ENCODE results near the gene PCGF3.
A peak's percentile ranks its signal among the peaks of the same experiment; 100 is the strongest.
"Not testable (repeated sequence)": the region's sequence is repeated elsewhere in the genome, so short reads cannot be mapped to it uniquely, and the experiment has no call there.

PCGF3 gene

GRCh38 chr4:752196-752861 is 46.7 kb downstream of the PCGF3 start:
- Histone ChIP-seq H3K36me3 (ENCODE audit: control insufficient read depth, insufficient read depth, low read length) (peaks cover 10% of the 10 kb centered on the region), H3K4ac (ENCODE audit: low read depth, low read length) (no peak overlapping the region), H2BK15ac (replicated peaks; ENCODE audit: low read depth) (no peak overlapping the region), H3K27ac (ENCODE audit: low read depth, low read length) (peak overlapping the region; percentile 7), H3K56ac (ENCODE audit: low read length) (no peak overlapping the region), H3K4me1 (ENCODE audit: control insufficient read depth, low read depth, low read length) (no peaks in the 10 kb centered on the region), H3K18ac (ENCODE audit: low read length) (no peak overlapping the region), H3K4me2 (ENCODE audit: low read length) (no peak overlapping the region), H3K27me3 (ENCODE audit: insufficient read depth, low read length, poor library complexity) (no peaks in the 10 kb centered on the region), H2BK120ac (ENCODE audit: low read depth, low read length) (no peak overlapping the region), H4K8ac (ENCODE audit: low read depth, low read length) (no peak overlapping the region), H3K79me1 (ENCODE audit: low read length) (peaks cover 1% of the 10 kb centered on the region), H3K79me2 (ENCODE audit: control insufficient read depth, insufficient read depth, low read length) (no peaks in the 10 kb centered on the region), H3K9ac (ENCODE audit: low read length) (no peak overlapping the region), H4K5ac (ENCODE audit: low read length) (no peak overlapping the region), H3K4me3 (ENCODE audit: low read length) (no peak overlapping the region), H2BK5ac (ENCODE audit: low read length) (no peak overlapping the region), H2AK5ac (ENCODE audit: low read length) (no peak overlapping the region), H3K23ac (ENCODE audit: low read length) (no peak overlapping the region)
- WGBS (ENCODE audit: extremely low coverage, insufficient coverage, low lambda C conversion rate): no CpG with 5 or more reads among the region's 25 CpGs
- DNase-seq: no peak

- H3K79me1 ChIP-seq (ENCODE audit: low read length); H3K27me3 ChIP-seq (ENCODE audit: insufficient read depth, low read length, poor library complexity); H3K4me1 ChIP-seq (ENCODE audit: control insufficient read depth, low read depth, low read length); H2BK5ac ChIP-seq (ENCODE audit: low read length); H3K23ac ChIP-seq (ENCODE audit: low read length); H3K27ac ChIP-seq (ENCODE audit: low read depth, low read length); H2AK5ac ChIP-seq (ENCODE audit: low read length); H2BK15ac ChIP-seq (replicated peaks; ENCODE audit: low read depth); H3K9ac ChIP-seq (ENCODE audit: low read length); H3K4me2 ChIP-seq (ENCODE audit: low read length); H3K4ac ChIP-seq (ENCODE audit: low read depth, low read length); H3K36me3 ChIP-seq (ENCODE audit: control insufficient read depth, insufficient read depth, low read length); H3K79me2 ChIP-seq (ENCODE audit: control insufficient read depth, insufficient read depth, low read length); H3K56ac ChIP-seq (ENCODE audit: low read length); H2BK120ac ChIP-seq (ENCODE audit: low read depth, low read length); DNase-seq; H3K4me3 ChIP-seq (ENCODE audit: low read length); H4K5ac ChIP-seq (ENCODE audit: low read length); H4K8ac ChIP-seq (ENCODE audit: low read depth, low read length); H3K18ac ChIP-seq (ENCODE audit: low read length): not testable (repeated sequence)
- whole genome bisulfite sequencing (ENCODE audit: extremely low coverage, insufficient coverage, low lambda C conversion rate): no CpG with 5 or more reads among the region's 13 CpGs
Measured at GRCh38 chr4:753186-753585, 47.6 kb downstream of the PCGF3 start.

GRCh38 chr4:754221-755120 is 48.8 kb downstream of the PCGF3 start:
- Histone ChIP-seq H3K79me2 (ENCODE audit: control insufficient read depth, insufficient read depth, low read length) (no peaks in the 10 kb centered on the region), H2AK5ac (ENCODE audit: low read length) (no peak overlapping the region), H4K5ac (ENCODE audit: low read length) (no peak overlapping the region), H2BK15ac (replicated peaks; ENCODE audit: low read depth) (no peak overlapping the region), H4K8ac (ENCODE audit: low read depth, low read length) (no peak overlapping the region), H3K27me3 (ENCODE audit: insufficient read depth, low read length, poor library complexity) (no peaks in the 10 kb centered on the region), H2BK120ac (ENCODE audit: low read depth, low read length) (no peak overlapping the region), H3K27ac (ENCODE audit: low read depth, low read length) (no peak overlapping the region), H2BK5ac (ENCODE audit: low read length) (no peak overlapping the region), H3K4ac (ENCODE audit: low read depth, low read length) (no peak overlapping the region), H3K4me2 (ENCODE audit: low read length) (no peak overlapping the region), H3K4me3 (ENCODE audit: low read length) (no peak overlapping the region), H3K79me1 (ENCODE audit: low read length) (peaks cover 1% of the 10 kb centered on the region), H3K4me1 (ENCODE audit: control insufficient read depth, low read depth, low read length) (no peaks in the 10 kb centered on the region), H3K36me3 (ENCODE audit: control insufficient read depth, insufficient read depth, low read length) (peaks cover 7% of the 10 kb centered on the region), H3K56ac (ENCODE audit: low read length) (no peak overlapping the region), H3K9ac (ENCODE audit: low read length) (no peak overlapping the region), H3K23ac (ENCODE audit: low read length) (no peak overlapping the region), H3K18ac (ENCODE audit: low read length) (no peak overlapping the region)
- no CpG with 5 or more reads among the region's 32 CpGs for WGBS (ENCODE audit: extremely low coverage, insufficient coverage, low lambda C conversion rate)
- no peak for DNase-seq

GRCh38 chr4:757111-757510 is 51.5 kb downstream of the PCGF3 start:
- Histone ChIP-seq H4K8ac (ENCODE audit: low read depth, low read length) (no peak overlapping the region), H3K4me2 (ENCODE audit: low read length) (no peak overlapping the region), H2AK5ac (ENCODE audit: low read length) (no peak overlapping the region), H3K27ac (ENCODE audit: low read depth, low read length) (no peak overlapping the region), H3K4me1 (ENCODE audit: control insufficient read depth, low read depth, low read length) (no peaks in the 10 kb centered on the region), H3K23ac (ENCODE audit: low read length) (no peak overlapping the region), H4K5ac (ENCODE audit: low read length) (no peak overlapping the region), H3K4ac (ENCODE audit: low read depth, low read length) (no peak overlapping the region), H3K18ac (ENCODE audit: low read length) (no peak overlapping the region), H3K9ac (ENCODE audit: low read length) (no peak overlapping the region), H2BK15ac (replicated peaks; ENCODE audit: low read depth) (no peak overlapping the region), H3K79me1 (ENCODE audit: low read length) (no peaks in the 10 kb centered on the region), H3K56ac (ENCODE audit: low read length) (no peak overlapping the region), H3K36me3 (ENCODE audit: control insufficient read depth, insufficient read depth, low read length) (peaks cover 8% of the 10 kb centered on the region), H3K4me3 (ENCODE audit: low read length) (no peak overlapping the region), H2BK120ac (ENCODE audit: low read depth, low read length) (no peak overlapping the region), H2BK5ac (ENCODE audit: low read length) (no peak overlapping the region), H3K79me2 (ENCODE audit: control insufficient read depth, insufficient read depth, low read length) (no peaks in the 10 kb centered on the region), H3K27me3 (ENCODE audit: insufficient read depth, low read length, poor library complexity) (no peaks in the 10 kb centered on the region)
- no CpG with 5 or more reads among the region's 20 CpGs for WGBS (ENCODE audit: extremely low coverage, insufficient coverage, low lambda C conversion rate)
- no peak for DNase-seq

GRCh38 chr4:759810-760209 is 54.2 kb downstream of the PCGF3 start:
- not testable (repeated sequence) for H3K4ac ChIP-seq (ENCODE audit: low read depth, low read length); H2AK5ac ChIP-seq (ENCODE audit: low read length); H4K5ac ChIP-seq (ENCODE audit: low read length); H3K27me3 ChIP-seq (ENCODE audit: insufficient read depth, low read length, poor library complexity); H3K56ac ChIP-seq (ENCODE audit: low read length); H3K4me1 ChIP-seq (ENCODE audit: control insufficient read depth, low read depth, low read length); H3K27ac ChIP-seq (ENCODE audit: low read depth, low read length); H3K79me1 ChIP-seq (ENCODE audit: low read length); DNase-seq; H3K18ac ChIP-seq (ENCODE audit: low read length); H4K8ac ChIP-seq (ENCODE audit: low read depth, low read length); H3K4me3 ChIP-seq (ENCODE audit: low read length); H3K79me2 ChIP-seq (ENCODE audit: control insufficient read depth, insufficient read depth, low read length); H3K23ac ChIP-seq (ENCODE audit: low read length); H3K4me2 ChIP-seq (ENCODE audit: low read length); H2BK120ac ChIP-seq (ENCODE audit: low read depth, low read length); H2BK15ac ChIP-seq (replicated peaks; ENCODE audit: low read depth); H3K9ac ChIP-seq (ENCODE audit: low read length); H2BK5ac ChIP-seq (ENCODE audit: low read length)
- peaks cover 14% of the 10 kb centered on the region for H3K36me3 ChIP-seq (ENCODE audit: control insufficient read depth, insufficient read depth, low read length)
- no CpG with 5 or more reads among the region's 24 CpGs for WGBS (ENCODE audit: extremely low coverage, insufficient coverage, low lambda C conversion rate)
